Stimulated activated CD8-positive, alpha-beta memory T cell treated with anti-CD3 and anti-CD28 coated beads, Interleukin-12 subunit alpha, Interleukin-12 subunit beta, amount 100 ng/mL, for 24 hours (primary cell): ENCODE data around the gene SMARCB1.

Experiments
- DNase-seq: peaks from one replicate; pipeline ENCODE4 v3.0.0-alpha.2; 2020; ENCODE audit errors: extremely low read depth

The SMARCB1 gene

DNA sequence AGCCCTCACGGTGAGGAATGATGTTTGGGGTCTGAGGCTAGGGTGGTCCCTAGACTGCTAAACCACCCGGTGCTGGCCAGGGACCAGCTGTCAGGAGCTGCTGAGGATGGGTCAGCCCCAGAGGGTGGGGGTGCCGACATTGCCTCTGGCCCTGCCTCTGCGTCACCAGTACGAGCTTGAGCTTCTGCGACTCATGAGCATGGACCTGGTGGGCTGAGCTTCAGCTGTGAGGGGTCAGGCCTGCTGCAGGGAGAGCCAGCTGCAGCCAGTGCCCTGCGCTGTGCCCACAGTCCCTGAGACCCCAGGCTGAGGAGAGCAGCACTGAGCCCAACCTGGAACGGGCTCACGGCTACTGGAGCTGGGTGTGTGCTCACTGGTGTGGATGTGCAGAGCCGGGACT, 45.0 kb downstream of the SMARCB1 start:
- DNase-seq: no peak

DNA sequence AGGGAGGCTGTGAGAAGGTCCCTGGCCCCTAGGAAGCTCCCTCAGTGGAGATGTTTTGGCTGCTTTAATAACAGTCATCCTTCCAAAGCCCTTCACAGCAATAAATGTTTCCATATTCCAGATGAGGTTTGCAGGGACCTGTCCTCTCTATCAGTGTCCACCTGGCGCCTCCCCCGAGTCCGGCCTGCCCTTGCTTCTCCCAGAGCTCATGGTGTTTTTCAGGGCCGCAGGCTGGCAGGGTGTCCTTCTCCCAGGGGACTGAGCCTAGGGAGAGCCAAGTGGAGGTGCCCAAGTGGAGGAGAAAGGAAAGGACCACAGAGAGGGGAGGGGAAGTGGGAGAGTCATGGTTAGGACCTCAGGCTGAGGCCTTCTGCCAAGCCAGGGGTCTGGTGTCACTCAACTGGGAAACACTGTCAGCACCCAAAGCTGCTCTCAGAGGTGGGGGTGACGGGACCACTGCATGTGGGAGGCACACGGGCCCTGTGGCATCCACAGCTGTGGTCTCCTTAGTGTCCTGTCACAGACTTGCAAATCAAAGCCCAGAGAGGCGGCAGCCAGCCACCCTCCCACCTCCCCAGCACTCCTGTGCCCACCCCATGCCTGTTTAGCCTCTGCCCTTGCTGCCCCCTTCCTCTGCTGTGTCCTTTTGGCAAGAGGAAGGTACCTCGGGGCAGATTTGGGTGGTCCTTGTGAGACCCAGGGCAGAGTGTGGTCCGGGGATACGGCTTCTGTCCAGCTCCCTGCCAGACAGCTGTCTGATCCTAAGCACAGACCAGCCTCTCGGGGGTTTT, 45.7 kb downstream of the SMARCB1 start:
- no peak for DNase-seq

DNA sequence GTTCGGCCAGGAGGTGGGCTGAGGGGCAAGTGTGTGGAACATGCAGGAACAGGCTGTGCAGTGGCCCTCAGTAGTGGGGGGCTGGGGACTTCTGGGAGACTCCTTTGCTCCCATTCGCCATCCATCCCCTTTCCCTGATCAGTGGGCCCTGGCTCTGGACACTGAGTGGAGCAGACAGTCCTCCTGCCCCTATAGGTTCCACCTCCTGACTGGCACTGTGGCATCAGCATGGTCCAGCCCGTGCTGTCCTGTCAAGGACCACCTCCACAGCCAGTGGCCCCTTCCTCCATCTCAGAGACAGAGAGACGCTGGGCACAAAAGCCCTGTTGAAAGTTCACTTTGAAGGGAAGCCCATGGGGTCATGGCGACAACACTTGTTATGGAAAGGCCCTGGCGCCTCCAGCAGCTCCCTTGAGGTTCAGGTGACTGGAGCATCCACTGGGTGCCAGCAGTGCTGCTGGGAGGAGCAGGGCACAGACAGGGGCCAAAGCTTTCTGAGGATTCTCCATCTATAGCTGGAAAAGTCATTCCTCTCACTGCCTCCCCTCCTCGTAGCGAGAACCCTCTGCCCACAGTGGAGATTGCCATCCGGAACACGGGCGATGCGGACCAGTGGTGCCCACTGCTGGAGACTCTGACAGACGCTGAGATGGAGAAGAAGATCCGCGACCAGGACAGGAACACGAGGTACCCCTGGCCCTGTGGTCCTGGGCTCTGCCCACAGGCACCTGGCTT, 46.4 kb downstream of the SMARCB1 start:
- no peak for DNase-seq

DNA sequence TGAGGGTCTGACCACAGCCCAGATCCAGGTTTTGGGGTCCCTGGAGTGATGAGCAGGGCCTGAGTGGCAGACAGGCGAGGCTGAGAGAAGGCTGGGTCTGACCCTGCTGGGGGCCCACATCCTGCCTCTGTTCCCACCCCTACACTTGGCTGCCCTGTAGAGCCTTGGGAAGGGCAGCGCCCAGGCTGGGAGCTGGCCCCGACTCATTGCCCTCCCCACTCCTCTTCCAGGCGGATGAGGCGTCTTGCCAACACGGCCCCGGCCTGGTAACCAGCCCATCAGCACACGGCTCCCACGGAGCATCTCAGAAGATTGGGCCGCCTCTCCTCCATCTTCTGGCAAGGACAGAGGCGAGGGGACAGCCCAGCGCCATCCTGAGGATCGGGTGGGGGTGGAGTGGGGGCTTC, 47.1 kb downstream of the SMARCB1 start:
- DNase-seq: no peak

DNA sequence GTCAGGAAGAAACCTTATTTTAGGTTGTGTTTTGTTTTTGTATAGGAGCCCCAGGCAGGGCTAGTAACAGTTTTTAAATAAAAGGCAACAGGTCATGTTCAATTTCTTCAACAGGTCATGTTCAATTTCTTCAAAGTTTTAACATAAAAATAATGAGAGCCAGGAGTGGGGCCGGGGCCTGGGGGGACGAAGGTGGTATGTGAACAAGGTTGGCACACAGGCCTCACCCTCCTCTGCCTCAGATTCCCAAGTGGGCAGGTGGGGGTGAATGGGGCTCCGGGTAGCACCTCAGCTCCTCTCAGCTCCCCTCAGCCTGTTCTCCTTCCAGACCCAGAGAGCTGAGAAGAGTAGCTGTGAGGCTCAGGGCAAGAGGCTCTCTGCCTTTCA, 47.6 kb downstream of the SMARCB1 start:
- DNase-seq: no peak

DNA sequence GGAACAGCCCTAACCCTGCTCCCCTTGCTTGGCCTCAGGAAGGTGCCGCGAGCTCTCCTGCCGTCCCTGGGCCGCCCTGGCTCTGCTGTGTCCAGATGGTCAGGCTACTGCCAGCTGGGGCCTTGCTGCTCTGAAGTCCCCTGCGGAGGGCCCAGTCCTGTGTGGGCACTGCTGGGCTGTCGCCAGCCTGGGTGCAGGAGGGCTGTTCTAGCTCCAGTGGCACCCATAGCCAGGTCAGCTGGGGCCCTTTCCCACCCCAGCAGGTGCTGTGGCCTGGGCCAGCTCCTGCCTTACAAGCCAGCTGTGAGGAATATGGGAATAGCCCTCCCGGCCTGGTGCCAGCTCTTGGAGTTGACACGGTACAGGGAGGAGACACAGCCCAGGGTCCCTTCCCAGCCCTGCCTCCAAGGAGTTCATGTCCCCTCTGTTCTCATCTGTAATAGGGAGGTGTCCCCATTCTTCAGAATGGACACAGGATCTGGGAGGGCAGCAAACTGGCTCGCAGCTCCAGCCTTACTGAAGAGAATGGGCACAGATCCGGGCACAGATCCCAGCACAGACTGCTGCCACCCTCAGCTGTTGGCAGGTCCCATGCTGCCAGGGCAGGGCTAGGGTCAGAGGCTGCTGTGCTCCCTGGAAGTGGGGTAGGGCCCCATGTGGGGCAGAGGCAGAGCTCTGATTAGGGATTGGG, 48.2 kb downstream of the SMARCB1 start:
- no peak for DNase-seq

DNA sequence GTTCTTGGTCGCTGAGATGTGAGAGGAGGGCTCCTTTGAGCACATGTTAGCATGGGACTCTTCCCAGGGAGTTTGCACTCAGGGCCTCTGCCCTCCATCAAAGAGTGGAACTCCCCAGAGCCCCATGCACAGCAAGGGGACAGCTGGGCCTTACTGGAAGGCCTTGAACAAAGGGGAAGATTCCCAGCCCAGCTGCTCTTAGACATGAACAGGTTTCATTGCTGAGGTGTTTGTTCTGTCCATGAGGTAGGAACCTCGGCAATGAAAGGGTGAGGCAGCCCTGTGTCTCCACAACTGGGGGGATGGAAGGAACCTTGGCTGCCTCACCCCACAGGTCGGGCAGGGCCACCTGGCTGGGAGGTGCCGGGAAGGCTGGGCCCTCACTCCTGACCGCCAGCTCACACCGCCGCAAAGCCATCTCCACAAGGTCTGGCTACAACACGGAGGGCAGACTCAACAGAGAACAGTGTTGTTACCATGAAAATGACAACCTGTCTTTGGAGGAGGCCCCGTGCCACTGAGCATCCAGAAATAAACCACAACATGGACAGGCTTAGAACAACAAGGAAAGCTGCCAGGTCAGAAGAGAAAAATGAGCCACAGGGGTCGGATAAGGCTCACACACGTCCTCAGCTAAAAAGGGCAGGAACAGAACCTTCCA, 48.8 kb downstream of the SMARCB1 start:
- DNase-seq: no peak

DNA sequence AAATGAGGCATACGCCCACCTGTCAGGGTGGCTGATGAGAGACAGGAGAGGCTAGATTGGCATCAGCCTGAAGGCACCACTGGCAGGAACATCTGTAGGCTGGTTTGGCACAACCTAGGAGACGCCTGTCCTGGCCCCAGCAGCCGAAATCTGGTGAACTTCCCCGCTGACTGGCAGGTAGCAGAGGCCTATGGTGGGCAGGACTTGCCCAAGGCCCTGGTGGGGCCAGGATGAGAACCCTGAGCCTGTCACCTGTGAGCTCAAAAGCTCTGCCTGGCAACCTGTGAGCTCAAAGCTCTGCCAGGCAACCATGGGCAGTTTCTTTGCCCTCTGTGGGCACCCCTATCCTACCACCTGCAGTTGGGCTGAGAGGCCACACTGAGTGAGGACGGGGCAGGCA, 49.5 kb downstream of the SMARCB1 start:
- DNase-seq: no peak

DNA sequence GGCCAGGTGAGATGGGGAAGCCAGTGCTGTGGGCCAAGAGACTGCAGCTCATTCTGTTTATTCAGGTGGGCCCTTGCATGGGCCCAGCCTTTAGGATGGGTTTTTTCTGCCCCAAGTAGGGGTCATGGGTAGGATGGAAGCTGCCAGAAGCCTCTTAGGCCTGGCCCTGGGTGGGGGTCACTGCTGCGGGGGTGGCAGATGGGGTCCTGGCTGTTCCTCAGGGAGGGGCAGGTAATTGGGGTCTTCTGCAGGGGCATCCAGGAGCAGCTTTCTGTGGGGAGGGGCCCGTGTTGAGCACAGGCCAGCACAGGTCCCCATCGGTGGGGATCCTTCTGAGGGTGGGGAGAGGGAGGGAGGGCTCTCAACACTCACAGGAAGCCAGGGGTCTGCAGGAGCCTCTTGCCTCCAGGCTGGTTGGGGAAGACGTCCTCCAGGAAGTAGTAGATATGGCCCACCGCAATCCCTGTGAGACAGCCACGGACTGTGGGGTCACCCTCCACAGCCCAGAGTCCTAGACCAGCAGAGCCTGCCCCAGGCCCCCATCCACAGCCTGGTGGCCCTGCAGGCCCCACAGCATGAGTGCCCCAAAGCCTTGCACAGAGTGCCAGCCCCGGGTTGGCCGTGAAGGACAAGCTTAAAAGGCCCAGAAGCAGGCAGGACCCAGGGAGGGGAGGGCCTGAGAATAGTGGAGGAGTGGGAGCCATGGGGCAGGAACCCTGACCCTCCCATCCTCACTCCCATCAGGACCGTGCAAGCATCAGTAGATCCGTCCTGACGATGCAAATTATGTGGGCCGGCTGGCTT, 50.1 kb downstream of the SMARCB1 start:
- no peak for DNase-seq

DNA sequence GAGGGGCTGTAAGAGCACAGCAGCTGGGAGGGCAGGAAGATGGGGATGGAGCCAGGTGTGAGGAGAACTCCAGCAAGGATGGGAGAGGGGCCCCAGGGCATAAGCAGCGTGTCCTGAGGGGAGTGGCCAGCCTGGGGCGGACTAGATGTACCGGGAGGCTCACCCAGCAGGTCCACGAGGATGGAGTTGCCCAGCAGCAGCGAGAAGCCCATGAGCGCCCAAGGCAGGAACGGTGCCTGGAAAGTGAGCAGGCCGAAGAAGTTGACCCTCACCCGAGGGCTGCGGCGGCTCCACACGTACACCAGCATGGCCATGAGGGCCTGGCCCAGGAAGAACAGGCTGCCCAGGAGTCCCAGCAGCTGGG, 50.7 kb downstream of the SMARCB1 start:
- no peak for DNase-seq

DNA sequence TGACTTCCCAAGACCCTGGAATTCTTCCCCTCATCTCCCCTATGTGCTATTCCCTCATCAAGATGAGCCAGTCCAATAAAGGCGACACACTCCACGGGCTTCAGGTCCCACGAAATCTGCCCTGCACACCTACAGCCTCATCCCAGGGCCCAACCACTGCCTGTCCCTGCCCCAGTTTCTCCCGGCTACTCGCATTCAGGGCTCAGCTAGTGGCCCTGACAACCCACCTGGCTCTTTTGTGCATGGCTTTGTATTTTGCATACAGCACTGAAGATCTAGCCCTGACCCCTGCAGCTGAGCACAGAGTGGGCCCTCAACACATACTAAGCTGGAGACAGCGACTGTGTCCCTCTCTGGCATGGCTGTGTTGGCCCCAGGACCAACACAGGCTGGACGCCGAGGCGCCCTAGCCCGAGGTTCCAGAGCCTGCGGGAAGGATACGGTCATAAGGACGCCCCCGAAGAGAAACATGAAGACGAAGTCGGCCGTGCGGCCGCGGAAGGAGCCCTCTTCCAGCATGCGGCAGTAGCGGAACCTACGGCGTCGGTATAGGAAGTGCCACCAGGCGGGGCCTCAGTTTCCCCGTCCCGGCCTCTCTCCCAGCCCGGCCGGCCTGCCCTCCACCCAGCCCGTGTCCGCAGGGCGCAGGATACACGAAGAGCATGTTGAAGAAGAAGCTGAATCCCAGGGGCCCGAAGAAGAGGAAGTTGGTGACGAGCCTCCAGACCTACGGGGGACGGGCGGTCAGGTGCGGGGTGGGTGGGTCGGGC, 51.3 kb downstream of the SMARCB1 start:
- DNase-seq: no peak

DNA sequence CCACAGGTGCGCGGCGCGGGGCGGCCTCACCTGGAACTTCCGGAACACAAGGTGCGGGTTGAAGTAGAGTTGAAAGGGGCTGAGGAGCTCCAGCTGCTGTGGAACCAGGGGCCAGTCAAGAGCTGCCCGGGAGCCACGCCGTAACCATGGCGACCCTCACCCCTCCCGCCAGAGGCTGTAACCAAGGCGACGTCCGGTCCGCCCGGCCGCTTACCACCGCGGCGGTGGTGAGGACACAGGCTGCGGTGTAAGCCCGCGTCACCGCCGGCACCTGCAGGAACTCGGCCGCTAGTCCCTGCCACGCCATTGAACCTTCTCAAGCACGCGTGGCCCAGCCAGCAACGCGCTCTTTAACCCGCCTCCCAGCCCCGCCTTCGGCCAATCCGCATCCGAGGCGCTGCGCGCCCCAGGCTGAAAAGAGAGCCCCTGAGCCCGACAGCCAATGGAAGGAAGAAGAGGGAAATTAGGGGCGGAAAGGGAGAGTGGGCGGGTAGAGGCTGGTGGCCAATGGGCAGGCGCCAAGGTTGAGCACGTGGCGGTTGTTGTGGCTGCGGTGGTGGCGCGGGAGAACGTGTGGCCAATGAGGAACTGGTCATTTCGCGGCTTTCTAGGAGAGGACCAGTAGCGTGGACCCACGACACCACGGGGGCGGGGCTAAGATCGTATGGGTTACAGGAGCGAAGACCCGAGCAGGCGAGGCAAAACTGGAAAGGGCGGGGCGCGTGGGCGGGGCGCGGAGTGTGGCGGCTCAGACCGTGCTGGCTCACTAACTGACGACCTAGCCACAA, 52.1 kb downstream of the SMARCB1 start, which contains the start of gene DERL3:
DERL3 (minus strand) TSS at position 326 of the 788 bp plus-strand sequence; CDS start at position 307, 19 bp downstream.
- peak; percentile 93 for DNase-seq

DNA sequence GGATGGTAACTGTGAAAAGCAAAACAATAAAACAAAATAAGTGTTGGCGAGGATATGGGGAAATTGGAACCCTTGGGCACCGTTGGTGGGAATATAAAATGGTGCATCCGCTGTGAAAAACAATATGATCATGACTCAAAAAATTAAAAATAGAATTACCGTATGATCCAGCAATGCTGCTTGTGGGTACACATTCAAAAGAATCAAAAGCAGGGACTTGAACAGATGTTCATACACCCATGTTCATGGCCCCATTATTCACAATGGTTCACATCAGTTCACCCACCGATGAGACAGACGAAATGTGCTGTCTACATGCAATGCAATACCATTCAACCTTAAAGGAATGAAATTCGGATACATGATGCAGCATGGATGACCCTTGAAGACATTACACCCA, 53.3 kb downstream of the SMARCB1 start:
- no peak for DNase-seq

DNA sequence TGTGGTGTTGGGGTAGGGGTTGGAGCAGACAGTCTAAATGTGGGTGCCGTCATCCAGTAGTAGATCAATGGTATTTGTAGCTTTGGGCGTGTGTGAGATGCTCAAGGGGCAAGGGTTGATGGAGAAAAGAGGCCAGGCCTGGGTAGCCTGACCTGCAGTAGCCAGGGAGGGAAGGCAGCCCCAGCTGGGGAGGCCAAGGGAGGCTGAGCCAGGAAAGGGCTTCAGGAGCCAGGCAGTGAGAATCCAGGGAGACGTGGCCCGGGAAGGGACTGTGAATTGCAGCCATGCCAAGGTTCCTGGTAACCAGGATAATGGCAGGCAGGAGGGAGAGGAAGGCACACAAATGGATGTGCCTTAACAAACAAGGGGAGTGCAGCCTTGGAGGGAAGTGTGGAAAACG, 54.5 kb downstream of the SMARCB1 start:
- DNase-seq: no peak

DNA sequence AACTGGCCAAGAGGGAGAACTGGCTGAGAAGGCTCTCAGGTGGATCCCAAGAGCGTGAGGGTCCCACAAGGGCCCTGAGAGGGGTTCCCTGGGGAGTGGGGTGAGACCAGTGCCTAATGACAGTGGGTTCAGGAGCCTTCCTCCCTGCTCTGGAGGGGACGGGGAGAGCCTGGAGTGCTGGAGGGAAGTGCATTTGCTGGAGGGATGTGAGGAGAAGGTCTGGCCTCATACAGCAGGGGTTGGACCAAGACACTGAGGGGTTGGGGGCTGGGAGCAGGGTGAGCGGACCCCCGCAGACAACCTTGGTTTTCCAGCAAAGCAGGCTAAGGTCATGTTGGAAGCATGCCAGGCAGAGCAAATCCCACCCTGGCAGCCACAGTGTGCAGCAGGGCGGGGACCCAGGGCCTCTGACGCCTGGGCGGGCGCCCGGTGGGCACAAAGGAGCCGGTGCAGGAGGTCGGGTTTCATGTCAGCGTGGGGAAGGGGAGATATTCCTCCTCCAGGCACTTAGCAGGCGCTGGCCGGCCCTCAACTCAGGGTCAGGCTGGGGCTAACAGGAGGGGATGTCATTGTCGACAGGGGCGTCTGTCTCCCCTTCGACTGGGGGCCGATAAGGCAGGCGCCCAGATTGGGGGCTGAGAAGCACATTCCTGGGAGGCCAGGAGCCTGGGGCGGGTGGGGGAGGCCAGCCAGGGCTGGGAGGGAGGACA, 55.1 kb downstream of the SMARCB1 start:
- no peak for DNase-seq

DNA sequence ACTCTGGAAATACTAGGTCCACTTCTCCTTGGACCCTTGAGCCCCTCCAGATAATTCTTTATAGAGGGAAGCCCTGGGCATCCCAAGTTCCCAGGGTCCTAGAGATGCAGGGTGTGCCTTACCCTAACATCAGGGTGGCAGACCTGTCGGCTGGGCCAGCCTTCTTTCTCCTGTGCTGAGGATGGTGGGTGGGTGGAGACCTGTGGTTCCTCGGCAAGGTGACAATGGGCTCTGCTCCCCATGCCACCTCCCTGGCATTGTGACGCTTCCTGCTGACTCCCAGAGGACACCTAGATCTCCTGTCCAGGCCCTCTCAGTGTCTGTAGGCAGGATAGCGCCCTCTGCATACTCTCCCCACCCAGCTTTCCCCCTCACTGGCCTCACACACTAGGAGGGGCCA, 55.8 kb downstream of the SMARCB1 start:
- no peak for DNase-seq

DNA sequence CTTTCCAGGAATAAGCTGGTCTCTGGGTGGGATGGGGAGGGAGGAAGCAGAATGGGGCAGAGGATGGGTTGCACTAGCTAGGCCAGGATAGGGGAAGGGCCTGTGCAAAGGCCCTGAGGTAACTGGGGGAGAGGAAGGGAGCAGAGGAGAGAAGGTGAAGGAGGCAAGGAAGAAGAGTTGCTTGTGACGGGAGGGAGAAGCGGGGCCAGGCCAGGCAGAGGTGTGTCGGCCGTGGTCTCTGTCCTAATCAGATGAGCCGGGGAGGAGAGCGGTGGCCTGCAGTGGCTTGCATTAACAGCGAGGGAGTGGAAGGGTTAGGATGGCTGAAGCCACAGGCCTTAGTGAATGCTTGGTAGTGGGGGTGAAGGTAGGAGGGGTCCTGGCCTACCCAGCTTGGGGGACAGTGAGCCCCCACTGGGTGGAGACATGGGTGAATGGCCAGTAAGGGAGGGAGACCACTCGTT, 58.0 kb downstream of the SMARCB1 start:
- no peak for DNase-seq

DNA sequence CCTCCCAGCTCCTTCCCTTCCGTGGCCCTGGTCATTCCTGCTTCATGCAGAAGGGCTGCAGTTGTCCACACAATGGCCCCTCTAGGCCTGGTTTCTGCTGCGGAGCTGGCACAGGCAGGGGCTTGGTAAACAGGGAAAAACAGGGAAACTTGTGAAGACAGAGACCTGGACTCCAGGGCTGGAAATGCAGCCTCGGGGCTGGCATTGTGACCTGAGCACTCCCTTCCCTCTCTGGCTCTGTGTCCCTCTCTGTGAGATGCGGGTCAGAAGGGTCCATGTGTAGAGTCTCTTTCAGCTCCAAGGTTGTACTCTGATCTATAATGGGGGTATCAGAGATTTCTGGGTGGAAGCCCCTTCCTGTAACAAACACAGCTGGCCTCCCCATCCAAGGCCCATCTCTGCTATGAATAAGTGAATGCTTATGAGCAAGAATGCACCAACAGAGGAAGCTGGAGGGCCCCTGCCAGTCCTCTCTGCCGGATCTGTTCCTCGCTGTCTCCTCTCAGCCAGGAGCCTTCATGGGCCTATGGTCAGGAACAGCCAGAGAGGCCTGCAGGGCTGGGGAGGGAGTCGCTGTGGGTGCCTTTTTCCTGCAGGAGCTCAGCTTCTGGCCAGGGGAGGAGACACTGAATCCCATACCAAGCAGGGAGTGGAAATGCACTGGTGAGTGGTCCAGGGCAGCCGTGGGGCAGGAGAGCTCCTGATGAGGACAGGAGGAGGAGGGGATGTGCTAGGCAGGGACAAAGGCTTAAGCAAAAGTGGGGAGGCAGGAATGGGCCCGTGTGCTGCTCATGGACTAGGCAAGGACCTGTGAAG, 58.7 kb downstream of the SMARCB1 start:
- DNase-seq: no peak
